HL-60 (cell line): Measurements from ENCODE around the gene SYNGR1.

Experiments used
- CTCF ChIP-seq: IDR thresholded peaks from one replicate; pipeline ENCODE4 v1.5.1; 2011; ENCODE audit warnings: low read length, control low read depth, inconsistent platforms; ENCODE audit not compliant: insufficient read depth
- GABPA ChIP-seq: IDR thresholded peaks from 2 replicates; pipeline ENCODE4 v1.6.1; 2012; ENCODE audit warnings: low read depth
- POLR2AphosphoS5 ChIP-seq: IDR thresholded peaks from 2 replicates; pipeline ENCODE4 v1.6.1; 2012; ENCODE audit warnings: low read depth
- REST ChIP-seq: IDR thresholded peaks from 2 replicates; pipeline ENCODE4 v1.6.1; 2012; ENCODE audit warnings: low read depth; ENCODE audit not compliant: insufficient replicate concordance

DNA sequence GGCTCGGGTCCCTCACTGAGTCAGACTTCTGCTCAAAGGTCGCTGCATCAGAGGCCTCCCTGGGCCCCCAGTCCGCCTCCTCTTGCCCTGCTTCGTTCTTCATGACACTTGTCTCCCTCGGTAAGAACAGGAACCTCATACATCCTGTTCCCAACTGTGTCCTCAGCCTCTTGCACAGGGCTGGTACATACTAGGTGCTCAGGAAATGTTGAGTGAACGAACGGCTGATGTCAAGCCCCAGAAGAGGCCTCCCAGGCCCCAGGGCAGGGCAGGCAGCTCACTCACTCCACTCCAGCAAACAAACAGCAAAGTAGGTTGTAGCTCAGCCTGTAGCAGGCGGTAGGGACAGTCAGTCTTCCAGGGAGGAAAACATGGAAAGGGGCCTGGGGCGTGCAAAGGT lies 17.2 kb downstream of the SYNGR1 start:
- TF ChIP-seq CTCF (no peak), REST (no peak), POLR2AphosphoS5 (no peak), GABPA (no peak)
